CD4-positive, alpha-beta T cell treated with Interleukin-15 for 4 hours (primary cell): ENCODE data around the gene ATAD2B.

Experiments used
- DNase-seq: peaks from one replicate; pipeline ENCODE4 v3.0.0-alpha.2; 2020; ENCODE audit warnings: low spot score

ATAD2B gene

DNA sequence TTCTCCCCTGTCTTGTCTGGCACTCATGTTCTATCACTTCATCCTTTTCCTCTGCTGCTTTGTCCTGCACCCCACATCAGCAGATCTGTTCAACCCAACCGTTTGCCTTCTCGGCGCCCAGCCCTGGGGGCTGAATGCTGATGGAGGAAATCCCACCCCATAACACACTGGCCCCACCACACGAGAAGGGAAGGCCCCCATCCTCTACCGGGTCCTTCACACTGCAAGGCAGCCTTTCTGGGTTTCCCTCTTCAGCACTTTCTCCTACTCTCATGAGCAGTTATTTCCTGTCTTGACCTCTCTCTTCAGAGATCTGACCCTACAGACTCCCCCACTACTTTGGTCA lies 227.4 kb downstream of the ATAD2B start:
- no peak for DNase-seq

- DNase-seq = no peak
Observed at GRCh38 chr2:23698721-23699579, 228.0 kb downstream of the ATAD2B start.
